ENCODE data around the gene DIDO1.

DNA sequence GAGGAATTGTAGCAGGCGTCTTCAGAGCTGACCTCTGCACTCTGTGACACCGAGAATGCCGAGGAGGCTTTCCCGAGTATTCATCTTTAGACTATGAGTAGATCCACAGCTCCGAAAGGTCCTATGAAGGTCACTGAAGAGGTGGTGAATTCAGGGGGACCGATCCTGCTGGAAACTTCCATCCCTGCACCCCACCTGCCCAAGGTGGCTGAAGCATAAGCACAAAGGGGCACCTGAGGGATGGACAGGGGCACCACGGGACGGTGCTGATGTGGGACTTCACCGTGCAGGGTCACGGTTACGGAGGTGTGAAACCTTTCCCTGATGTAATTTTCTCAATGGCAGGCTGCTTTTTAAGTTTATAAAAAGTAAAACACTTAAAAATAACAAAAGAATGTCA, 24.4 kb downstream of the DIDO1 start:
- TF ChIP-seq, protein P1, sequence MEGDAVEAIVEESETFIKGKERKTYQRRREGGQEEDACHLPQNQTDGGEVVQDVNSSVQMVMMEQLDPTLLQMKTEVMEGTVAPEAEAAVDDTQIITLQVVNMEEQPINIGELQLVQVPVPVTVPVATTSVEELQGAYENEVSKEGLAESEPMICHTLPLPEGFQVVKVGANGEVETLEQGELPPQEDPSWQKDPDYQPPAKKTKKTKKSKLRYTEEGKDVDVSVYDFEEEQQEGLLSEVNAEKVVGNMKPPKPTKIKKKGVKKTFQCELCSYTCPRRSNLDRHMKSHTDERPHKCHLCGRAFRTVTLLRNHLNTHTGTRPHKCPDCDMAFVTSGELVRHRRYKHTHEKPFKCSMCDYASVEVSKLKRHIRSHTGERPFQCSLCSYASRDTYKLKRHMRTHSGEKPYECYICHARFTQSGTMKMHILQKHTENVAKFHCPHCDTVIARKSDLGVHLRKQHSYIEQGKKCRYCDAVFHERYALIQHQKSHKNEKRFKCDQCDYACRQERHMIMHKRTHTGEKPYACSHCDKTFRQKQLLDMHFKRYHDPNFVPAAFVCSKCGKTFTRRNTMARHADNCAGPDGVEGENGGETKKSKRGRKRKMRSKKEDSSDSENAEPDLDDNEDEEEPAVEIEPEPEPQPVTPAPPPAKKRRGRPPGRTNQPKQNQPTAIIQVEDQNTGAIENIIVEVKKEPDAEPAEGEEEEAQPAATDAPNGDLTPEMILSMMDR (IDR thresholded peaks at IDR 0.05), result no peak
- TF ChIP-seq FOSL2 (IDR thresholded peaks at IDR 0.05), result no peak
- TF ChIP-seq FOSL2 (CRISPR knock-in tag; IDR thresholded peaks at IDR 0.05), result no peak
- no peak for TF ChIP-seq RAD21 (conservative IDR thresholded peaks at IDR 0.05 in 1 of 2, IDR thresholded peaks at IDR 0.05 in 1 of 2)
- no peak for TF ChIP-seq POLR2A (IDR thresholded peaks at IDR 0.05; ENCODE audit: low read length)
- TF ChIP-seq RNF2 (IDR thresholded peaks at IDR 0.05; ENCODE audit: borderline replicate concordance, low read depth), result no peak
- no peak for TF ChIP-seq TP53 (CRISPR knock-in tag; IDR thresholded peaks at IDR 0.05)
- no peak for TF ChIP-seq MAFK (IDR thresholded peaks at IDR 0.05; ENCODE audit: partially characterized antibody)

Data from A549 (cell line).